ENCODE measurements around the gene GPR4. TPM values are rescaled to one million over a fixed set of nuclear protein-coding genes. Genes with fewer than 3 reads are reported as not detected.

The GPR4 gene
- polyA plus RNA-seq, 1 of the 3 experiments (the other 2 are of a cell fraction), result 0.69 TPM

- TF ChIP-seq RAD21 (IDR thresholded peaks at IDR 0.05; ENCODE audit: low read length), result no peak
- TF ChIP-seq MXI1 (IDR thresholded peaks at IDR 0.05; ENCODE audit: low read depth, low read length), result no peak
- no peak for TF ChIP-seq RXRA (IDR thresholded peaks at IDR 0.05; ENCODE audit: borderline replicate concordance, low read depth)
- TF ChIP-seq POLR2AphosphoS5 (IDR thresholded peaks at IDR 0.05; ENCODE audit: low read depth, low read length), result no peak
- TF ChIP-seq TCF12 (IDR thresholded peaks at IDR 0.05), result no peak
- TF ChIP-seq, protein P1, sequence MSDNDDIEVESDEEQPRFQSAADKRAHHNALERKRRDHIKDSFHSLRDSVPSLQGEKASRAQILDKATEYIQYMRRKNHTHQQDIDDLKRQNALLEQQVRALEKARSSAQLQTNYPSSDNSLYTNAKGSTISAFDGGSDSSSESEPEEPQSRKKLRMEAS (IDR thresholded peaks at IDR 0.05; ENCODE audit: low read depth), result no peak
- TF ChIP-seq EZH2phosphoT487 (IDR thresholded peaks at IDR 0.05; ENCODE audit: borderline replicate concordance, low read depth), result no peak
- TF ChIP-seq FOSL2 (IDR thresholded peaks at IDR 0.05; ENCODE audit: borderline replicate concordance, low read depth), result no peak
- TF ChIP-seq NFIC (IDR thresholded peaks at IDR 0.05; ENCODE audit: borderline replicate concordance), result no peak
Observed at GRCh38 chr19:45621389-45621788, 19.4 kb upstream of the GPR4 start (continued).

GRCh38 chr19:45616704-45617017 lies 14.6 kb upstream of the GPR4 start:
- CTCF ChIA-PET, result interaction anchor here (0.8 to 5.9 kb wide), 4 partner anchors 11 to 77 kb away, joined by 3 to 29 read pairs (median 4); partner anchors contain the start of gene QPCTL
- H2AFZ ChIP-seq (ENCODE audit: low read depth), result no peak overlapping the region
- POLR2A ChIA-PET, result no interaction called here

More at GRCh38 chr19:45616704-45617017, 14.6 kb upstream of the GPR4 start:
- no peak overlapping the region for H3K9ac ChIP-seq
- no peaks in the 10 kb centered on the region for H3K36me3 ChIP-seq (replicated peaks in 1 of 2; ENCODE audit: control insufficient read depth in 1 of 2, insufficient read depth in 2 of 2, low read length in 1 of 2)
- no peak for DNase-seq
- H3F3A ChIP-seq (replicated peaks; ENCODE audit: insufficient read depth), result peaks cover 23% of the 10 kb centered on the region
- H3K4me1 ChIP-seq (ENCODE audit: control insufficient read depth in 1 of 2, insufficient read depth in 2 of 2, low read depth in 1 of 2, low read length in 1 of 2), result peaks cover 3 to 16% of the 10 kb centered on the region in 2 experiments; a peak in 3 of 4 replicates
- H3K4me3 ChIP-seq (ENCODE audit: low read depth in 2 of 2, low read length in 1 of 2), result no peak overlapping the region
- no peaks in the 10 kb centered on the region for H3K9me3 ChIP-seq
- WGBS (ENCODE audit: low lambda C conversion rate), result 94% methylated on average over 10 of the region's 10 CpGs
- H3K27ac ChIP-seq (ENCODE audit: low read depth in 2 of 2, low read length in 1 of 2), result no peak overlapping the region; a peak in 1 of 4 replicates
- no peaks in the 10 kb centered on the region for H3K27me3 ChIP-seq (ENCODE audit: insufficient read depth)
- H4K20me1 ChIP-seq (ENCODE audit: insufficient read depth), result no peaks in the 10 kb centered on the region
- no peak overlapping the region for H3K4me2 ChIP-seq
- no peaks in the 10 kb centered on the region for H3K9me2 ChIP-seq
- TF ChIP-seq, protein P2, sequence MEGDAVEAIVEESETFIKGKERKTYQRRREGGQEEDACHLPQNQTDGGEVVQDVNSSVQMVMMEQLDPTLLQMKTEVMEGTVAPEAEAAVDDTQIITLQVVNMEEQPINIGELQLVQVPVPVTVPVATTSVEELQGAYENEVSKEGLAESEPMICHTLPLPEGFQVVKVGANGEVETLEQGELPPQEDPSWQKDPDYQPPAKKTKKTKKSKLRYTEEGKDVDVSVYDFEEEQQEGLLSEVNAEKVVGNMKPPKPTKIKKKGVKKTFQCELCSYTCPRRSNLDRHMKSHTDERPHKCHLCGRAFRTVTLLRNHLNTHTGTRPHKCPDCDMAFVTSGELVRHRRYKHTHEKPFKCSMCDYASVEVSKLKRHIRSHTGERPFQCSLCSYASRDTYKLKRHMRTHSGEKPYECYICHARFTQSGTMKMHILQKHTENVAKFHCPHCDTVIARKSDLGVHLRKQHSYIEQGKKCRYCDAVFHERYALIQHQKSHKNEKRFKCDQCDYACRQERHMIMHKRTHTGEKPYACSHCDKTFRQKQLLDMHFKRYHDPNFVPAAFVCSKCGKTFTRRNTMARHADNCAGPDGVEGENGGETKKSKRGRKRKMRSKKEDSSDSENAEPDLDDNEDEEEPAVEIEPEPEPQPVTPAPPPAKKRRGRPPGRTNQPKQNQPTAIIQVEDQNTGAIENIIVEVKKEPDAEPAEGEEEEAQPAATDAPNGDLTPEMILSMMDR (IDR thresholded peaks at IDR 0.05), result no peak
- no peak for TF ChIP-seq GABPA (IDR thresholded peaks at IDR 0.05; ENCODE audit: low read depth)
- TF ChIP-seq TAF1 (IDR thresholded peaks at IDR 0.05; ENCODE audit: borderline replicate concordance, low read depth, low read length), result no peak
- TF ChIP-seq EP300 (IDR thresholded peaks at IDR 0.05; ENCODE audit: borderline replicate concordance in 1 of 2, low read depth in 1 of 2, low read length in 1 of 2), result no peak
- no peak for TF ChIP-seq EZH2phosphoT487 (IDR thresholded peaks at IDR 0.05; ENCODE audit: borderline replicate concordance, low read depth)
- TF ChIP-seq NFIC (IDR thresholded peaks at IDR 0.05; ENCODE audit: borderline replicate concordance), result no peak
- TF ChIP-seq CHD2 (IDR thresholded peaks at IDR 0.05; ENCODE audit: low read length, partially characterized antibody), result no peak
- TF ChIP-seq, protein P3, sequence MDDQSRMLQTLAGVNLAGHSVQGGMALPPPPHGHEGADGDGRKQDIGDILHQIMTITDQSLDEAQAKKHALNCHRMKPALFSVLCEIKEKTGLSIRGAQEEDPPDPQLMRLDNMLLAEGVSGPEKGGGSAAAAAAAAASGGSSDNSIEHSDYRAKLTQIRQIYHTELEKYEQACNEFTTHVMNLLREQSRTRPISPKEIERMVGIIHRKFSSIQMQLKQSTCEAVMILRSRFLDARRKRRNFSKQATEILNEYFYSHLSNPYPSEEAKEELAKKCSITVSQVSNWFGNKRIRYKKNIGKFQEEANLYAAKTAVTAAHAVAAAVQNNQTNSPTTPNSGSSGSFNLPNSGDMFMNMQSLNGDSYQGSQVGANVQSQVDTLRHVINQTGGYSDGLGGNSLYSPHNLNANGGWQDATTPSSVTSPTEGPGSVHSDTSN (IDR thresholded peaks at IDR 0.05), result no peak
- TF ChIP-seq TCF12 (IDR thresholded peaks at IDR 0.05), result no peak
- no peak for TF ChIP-seq RXRA (IDR thresholded peaks at IDR 0.05; ENCODE audit: borderline replicate concordance, low read depth)
- no peak for TF ChIP-seq POLR2AphosphoS5 (IDR thresholded peaks at IDR 0.05; ENCODE audit: low read depth, low read length)
- no peak for TF ChIP-seq FOXJ3 (CRISPR knock-in tag; IDR thresholded peaks at IDR 0.05)
- TF ChIP-seq NRF1 (IDR thresholded peaks at IDR 0.05; ENCODE audit: low read depth, low read length), result no peak
- no peak for TF ChIP-seq JUND (IDR thresholded peaks at IDR 0.05)
- no peak for TF ChIP-seq MXI1 (IDR thresholded peaks at IDR 0.05; ENCODE audit: low read depth, low read length)
- TF ChIP-seq, protein P4, sequence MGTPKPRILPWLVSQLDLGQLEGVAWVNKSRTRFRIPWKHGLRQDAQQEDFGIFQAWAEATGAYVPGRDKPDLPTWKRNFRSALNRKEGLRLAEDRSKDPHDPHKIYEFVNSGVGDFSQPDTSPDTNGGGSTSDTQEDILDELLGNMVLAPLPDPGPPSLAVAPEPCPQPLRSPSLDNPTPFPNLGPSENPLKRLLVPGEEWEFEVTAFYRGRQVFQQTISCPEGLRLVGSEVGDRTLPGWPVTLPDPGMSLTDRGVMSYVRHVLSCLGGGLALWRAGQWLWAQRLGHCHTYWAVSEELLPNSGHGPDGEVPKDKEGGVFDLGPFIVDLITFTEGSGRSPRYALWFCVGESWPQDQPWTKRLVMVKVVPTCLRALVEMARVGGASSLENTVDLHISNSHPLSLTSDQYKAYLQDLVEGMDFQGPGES (IDR thresholded peaks at IDR 0.05; ENCODE audit: low read depth, low read length), result no peak
- TF ChIP-seq RCOR1 (IDR thresholded peaks at IDR 0.05; ENCODE audit: low read length), result no peak
- TF ChIP-seq FOXM1 (IDR thresholded peaks at IDR 0.05; ENCODE audit: low read depth), result no peak
- TF ChIP-seq RFX5 (IDR thresholded peaks at IDR 0.05; ENCODE audit: low read length), result no peak
- TF ChIP-seq, protein P1 (IDR thresholded peaks at IDR 0.05; ENCODE audit: low read depth), result no peak
- no peaks in the 10 kb centered on the region for H3K79me2 ChIP-seq (ENCODE audit: insufficient read depth)
